GM12874 (cell line): Measurements from ENCODE around the gene CADM2.

Experiments used
- TF ChIP-seq, protein P1 (sequence below): IDR thresholded peaks from 2 replicates; pipeline ENCODE4 v1.5.1; 2011; ENCODE audit warnings: low read depth, mild to moderate bottlenecking, control low read depth, low read length, moderate library complexity; ENCODE audit not compliant: insufficient read depth

Gene CADM2

DNA sequence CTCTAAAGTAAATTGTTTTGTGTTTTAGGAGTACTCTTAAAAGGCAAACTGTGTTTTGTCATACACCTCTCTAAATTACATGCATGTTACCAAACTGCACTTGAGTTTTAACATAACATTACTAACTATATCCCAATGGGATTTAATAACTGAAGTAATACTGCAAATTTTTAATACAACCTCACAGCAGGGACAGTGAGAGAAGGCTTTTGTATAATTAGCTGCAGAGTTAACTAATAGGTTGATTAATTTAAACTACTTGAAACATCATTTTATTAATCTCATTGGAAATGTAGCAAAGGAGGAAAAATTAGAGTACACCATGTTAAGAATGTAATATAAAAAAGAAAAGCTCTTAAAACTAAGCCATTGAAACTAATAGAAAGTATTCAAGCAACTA lies 417.3 kb downstream of the CADM2 start:
- TF ChIP-seq, protein P1, sequence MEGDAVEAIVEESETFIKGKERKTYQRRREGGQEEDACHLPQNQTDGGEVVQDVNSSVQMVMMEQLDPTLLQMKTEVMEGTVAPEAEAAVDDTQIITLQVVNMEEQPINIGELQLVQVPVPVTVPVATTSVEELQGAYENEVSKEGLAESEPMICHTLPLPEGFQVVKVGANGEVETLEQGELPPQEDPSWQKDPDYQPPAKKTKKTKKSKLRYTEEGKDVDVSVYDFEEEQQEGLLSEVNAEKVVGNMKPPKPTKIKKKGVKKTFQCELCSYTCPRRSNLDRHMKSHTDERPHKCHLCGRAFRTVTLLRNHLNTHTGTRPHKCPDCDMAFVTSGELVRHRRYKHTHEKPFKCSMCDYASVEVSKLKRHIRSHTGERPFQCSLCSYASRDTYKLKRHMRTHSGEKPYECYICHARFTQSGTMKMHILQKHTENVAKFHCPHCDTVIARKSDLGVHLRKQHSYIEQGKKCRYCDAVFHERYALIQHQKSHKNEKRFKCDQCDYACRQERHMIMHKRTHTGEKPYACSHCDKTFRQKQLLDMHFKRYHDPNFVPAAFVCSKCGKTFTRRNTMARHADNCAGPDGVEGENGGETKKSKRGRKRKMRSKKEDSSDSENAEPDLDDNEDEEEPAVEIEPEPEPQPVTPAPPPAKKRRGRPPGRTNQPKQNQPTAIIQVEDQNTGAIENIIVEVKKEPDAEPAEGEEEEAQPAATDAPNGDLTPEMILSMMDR, result no peak

DNA sequence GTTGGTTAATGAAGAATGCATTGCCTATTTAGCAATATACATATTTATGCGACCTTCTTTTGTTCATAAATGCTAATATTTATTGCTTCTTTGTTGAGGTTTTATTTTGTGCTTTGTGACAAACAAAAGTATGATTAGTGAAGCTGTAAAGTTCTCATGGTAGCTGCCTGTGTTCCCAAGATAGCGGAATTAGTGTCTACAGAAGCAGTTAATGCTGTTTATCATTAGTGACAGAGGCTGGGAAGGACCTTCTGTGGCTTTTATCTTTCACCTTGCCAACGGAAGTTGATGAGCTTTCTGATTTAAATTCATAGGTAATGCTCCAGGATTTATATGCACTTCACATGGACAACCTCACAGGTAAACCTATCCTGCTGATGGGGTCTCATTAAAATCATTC lies 418.3 kb downstream of the CADM2 start:
- TF ChIP-seq, protein P1, result no peak

DNA sequence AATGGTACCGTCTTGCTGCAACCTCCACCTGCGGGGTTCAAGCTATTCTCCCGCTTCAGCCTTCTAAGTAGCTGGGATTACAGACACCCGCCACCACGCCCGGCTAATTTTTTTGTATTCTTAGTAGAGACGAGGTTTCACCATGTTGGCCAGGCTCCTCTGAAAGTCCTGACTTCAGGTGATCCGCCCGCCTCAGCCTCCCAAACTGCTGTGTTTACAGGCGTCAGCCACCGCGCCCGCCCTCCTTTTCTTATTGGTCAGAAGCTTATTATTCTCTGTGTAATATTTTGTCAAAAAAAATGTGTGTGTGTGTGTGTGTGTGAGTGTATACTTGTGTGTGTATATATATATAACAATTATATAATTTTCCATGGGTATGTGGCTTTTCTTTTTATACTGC lies 425.6 kb downstream of the CADM2 start:
- TF ChIP-seq, protein P1, result no peak

DNA sequence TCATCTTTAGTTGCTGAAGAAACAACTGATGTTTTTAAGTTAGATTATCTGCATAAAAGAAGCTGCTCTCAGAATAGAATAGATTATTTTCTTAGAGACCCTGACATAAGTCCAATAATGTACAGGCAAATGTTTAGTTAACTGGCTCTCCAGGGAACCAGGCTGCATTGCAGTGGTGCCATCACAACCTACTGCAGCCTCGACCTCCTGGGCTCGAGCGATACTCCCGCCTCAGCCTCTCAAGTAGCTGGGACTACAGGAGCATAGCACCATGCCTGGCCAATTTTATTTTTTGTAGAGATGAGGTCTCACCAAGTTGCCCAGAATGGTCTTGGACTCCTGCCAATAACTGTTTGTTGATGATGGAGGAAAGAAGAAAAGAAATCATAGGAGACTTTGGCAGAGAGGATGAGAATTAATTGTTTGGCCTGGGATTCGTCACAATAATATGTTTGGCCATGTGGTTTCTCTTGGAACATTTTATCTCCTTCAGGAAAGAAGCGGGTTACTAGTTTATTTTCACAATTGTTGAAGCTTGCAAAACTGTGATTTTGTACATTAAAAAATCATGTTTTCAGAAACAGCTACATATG lies 429.2 kb downstream of the CADM2 start:
- TF ChIP-seq, protein P1, result no peak

DNA sequence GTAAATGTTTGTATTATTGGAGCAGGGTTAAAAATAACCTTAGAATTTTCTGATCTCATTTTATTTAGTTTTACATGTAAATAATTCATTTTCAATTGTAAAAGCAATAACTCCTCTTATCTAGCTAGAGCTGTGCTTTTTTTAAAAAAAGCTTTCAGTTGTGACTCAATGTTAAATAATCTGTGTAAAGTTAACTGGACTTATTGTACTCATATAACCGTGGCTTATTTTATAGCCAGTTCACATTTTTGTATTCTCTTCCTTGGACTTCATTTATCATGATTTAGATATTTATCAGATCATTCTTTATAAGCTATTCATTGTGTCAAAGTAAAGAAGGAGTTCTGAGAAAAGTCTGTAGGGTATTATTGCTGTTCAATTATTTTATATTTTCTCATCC lies 435.6 kb downstream of the CADM2 start:
- TF ChIP-seq, protein P1, result no peak

DNA sequence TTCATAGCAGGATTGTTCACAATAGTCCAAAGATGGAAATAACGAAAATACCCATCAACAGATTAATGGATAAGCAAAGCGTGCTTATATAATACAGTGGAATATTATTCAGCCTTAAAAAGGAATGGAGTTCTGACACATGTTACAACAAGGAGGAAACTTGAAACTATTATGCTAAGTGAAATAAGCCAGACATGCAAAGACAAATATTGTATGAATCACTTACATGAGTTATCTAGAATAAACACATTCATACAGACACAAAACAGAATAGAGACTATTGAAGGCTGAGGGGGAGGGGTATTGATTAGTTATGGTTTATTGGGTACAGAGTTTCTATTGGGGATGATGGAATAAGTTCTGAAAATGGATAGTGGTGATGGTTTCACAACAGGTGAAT lies 438.6 kb downstream of the CADM2 start:
- TF ChIP-seq, protein P1, result no peak

DNA sequence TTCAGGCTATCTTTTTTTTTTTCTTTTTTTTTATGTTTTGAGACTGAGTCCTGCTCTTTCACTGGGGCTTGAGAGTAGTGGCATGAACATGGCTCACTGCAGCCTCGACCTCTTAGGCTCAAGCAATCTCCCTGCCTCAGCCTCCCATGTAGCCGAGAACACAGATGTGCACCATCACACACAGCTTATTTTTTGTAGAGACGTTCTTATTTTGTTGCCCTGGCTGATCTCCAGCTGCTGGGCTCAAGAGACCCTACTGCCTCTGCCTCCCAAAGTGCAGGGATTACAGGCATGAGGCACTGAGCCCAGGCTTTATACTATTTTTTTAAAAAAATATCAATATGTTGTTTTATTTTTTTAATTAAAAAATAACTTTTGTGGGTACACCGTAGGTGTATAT lies 467.3 kb downstream of the CADM2 start:
- TF ChIP-seq, protein P1, result no peak

DNA sequence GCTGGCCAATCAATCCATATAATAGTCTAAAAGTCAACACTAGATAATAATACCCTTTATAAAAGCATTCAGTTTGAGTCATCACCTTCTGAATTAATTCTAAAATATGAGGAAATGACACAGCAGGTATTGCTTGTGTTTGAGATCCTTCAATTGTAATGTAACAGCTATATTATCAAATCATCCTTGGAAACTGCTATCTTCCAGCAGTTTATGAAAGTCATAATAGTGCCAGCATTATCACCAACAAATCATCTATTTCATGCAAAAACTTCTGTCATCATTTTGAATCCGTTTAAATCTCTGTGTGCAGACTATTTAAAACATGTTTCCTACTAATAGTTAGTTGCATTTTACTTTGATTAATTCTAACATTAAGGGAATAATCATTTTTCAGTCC lies 468.7 kb downstream of the CADM2 start:
- TF ChIP-seq, protein P1, result no peak
